HuH-7.5 (cell line): ENCODE measurements around the gene RRAGA.
"Not testable (repeated sequence)": the region's sequence is repeated elsewhere in the genome, so short reads cannot be mapped to it uniquely, and the experiment has no call there.

Source experiments
- DNase-seq: peaks from one replicate; pipeline ENCODE4 v3.0.0; 2011; ENCODE audit warnings: low spot score

Gene RRAGA

GRCh38 chr9:19048966-19049916 is at the start of gene RRAGA:
RRAGA (plus strand) TSS chr9:19049427; CDS start chr9:19049660, 233 bp downstream.
- peak; percentile 75 for DNase-seq

DNA sequence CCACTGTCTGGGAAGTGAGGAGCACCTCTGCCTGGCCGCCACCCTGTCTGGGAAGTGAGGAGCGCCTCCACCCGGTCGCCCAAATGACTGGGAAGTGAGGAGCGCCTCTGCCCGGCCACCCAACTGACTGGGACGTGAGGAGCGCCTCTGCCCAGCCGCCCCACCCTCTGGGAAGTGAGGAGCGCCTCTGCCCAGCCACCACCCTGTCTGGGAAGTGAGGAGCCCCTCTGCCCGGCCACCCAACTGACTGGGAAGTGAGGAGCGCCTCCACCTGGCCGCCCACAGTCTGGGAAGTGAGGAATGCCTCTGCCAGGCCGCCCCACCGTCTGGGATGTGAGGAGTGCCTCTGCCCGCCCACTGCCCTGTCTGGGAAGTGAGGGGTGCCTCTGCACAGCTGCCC is 49.1 kb upstream of the RRAGA start:
- no peak for DNase-seq

DNA sequence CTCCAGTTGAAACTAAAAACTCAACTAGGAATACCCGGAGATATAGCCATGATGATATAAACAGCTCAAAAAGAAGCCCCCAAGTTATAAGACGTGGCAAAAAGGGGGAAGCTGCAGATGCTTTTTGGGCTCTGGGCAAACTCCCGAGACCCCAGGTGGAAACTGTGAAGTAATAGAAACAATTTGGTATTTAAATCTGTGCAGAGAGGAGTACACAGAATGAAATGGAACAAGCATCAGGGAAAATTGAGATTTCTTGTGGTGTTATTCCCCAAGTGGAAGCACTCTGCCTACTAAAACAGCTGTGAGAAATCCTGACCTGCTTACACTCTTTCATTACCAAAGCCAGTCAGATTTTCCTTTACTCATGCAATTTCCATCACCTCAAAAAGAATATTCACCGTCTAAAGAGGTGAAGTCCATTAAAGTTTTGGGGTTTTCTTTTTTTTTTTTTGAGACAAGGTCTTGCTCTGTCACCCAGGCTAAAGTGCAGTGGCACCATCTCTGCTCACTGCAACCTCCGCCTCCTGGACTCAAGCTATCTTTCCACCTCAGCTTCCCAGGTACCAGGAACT is 39.7 kb upstream of the RRAGA start:
- no peak for DNase-seq

DNA sequence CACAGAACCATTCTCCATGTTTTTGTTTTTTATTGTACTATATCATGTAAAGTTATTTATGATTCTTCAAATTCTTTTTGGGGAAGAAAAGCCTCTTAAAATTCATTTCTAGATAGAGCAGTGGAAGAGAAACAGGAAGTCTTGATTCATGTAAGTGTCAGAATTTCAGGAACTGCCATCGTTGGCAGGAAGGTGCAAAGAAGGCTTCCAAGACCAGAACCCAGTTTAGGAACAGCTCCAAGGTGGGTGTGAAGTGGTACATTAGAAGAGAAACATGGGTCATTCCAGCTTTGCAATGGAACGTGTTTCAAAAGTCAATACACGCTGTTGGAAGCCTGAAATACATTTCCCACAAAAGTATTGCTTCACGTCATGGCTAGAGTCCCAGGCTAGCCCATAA is 31.0 kb upstream of the RRAGA start:
- no peak for DNase-seq

DNA sequence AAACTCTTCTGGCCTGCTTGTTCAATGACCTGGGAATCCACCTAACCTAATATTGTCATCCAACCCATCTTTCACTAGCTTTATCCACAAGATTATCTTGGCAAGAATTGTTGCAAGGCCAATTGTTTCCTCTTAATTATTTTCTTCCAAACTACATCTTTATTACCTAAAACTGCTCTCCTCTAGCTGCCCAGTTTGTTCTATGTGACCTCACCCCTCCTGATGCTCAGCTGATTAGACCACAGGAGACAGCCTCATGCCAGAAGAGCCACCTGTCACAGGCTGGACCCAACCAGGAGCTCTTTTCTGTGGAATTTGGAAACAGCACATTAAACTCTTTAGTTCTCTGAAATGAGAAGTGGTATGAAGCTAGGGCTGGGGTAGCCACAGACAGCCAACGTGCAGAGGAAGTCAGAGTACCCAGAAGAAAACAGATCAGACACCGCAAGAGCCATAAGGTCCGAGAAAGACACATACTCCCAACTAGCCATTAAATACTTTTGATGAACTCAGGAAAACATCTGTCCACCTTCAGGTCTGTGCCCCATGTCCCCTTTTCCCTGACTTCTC is 28.3 kb upstream of the RRAGA start:
- DNase-seq, result no peak

DNA sequence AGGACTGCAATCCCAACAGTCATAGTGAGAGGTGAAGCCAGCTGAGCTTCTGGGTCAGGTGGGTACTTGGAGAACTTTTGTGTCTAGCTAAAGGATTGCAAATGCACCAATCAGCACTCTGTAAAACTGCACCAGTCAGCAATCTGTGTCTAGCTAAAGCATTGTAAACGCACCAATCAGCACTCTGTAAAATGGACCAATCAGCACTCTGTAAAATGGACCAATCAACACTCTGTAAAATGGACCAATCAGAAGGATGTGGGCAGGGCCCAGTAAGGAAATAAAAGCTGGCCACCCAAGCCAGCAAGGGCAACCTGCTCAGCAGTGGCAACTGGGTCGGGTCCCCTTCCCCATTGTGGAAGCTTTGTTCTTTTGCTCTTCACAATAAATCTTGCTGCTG is 27.6 kb upstream of the RRAGA start:
- not testable (repeated sequence) for DNase-seq

DNA sequence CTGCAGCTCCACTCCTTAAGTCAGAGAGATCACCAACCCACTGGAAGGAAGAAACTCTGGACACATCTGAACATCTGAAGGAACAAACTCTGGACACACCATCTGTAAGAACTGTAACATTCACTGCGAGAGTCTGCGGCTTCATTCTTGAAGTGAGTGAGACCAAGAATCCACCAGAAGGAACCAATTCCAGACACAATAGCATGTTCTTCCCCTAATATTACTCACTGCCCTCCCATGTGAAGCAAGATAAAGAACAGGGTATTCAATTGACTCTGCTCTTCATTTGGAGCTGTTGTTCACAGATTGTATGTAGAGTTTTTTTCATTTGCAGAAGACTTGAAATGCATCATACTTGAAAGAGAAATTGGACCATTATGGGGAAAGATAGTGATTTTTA is 27.0 kb upstream of the RRAGA start:
- no peak for DNase-seq

DNA sequence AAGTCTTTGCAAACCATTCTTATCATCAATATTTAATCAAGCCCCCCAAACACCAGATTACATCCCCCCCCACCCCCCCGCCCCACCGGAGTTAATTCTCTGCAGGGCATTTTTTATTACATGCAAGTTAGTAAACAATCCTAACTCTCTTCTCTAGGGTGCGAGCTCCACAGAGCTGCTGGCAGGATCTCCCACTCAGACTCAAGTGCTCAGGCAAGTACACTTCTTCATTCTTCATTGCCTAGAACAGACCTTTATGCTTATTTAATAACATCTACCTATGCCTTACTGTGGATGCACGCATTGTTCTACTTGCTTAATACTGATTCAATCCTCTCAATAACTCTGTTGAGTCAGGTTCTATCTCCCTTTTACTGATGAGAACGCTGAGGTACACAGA is 26.1 kb upstream of the RRAGA start:
- DNase-seq, result no peak

DNA sequence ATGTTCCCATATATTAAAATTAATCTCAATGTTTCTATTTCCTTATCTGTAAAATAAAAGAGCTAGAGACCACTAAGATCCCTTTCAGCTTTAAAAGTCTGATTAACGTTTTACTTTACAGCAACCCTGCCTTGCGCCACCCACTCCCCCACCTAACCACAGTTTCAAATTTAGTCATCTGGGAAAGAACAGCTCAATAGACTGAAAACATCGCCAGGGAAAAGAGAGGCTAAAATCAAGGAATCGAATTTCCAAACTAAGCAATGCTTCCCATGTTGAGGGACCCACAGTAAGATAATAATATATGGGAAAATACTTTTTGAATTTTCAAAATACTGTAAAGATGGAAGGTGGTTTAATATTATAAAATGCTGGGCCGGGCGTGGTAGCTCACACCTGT is 22.9 kb upstream of the RRAGA start:
- DNase-seq, result no peak

DNA sequence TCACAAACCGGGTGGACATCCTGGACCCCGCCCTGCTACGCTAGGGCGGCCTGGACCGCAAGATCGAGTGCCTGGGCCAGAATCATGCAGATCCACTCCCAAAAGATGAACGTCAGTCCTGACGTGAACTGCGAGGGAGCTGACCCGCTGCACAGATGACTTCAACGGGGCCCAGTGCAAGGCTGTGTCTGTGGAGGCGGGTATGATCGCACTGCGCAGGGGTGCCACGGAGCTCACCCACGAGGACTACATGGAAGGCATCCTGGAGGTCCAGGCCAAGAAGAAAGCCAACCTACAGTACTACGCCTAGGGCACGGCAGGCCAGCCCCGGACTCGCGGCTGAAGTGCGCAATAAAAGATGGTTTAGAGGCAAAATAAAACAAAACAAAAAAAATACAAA is 21.4 kb upstream of the RRAGA start:
- no peak for DNase-seq

DNA sequence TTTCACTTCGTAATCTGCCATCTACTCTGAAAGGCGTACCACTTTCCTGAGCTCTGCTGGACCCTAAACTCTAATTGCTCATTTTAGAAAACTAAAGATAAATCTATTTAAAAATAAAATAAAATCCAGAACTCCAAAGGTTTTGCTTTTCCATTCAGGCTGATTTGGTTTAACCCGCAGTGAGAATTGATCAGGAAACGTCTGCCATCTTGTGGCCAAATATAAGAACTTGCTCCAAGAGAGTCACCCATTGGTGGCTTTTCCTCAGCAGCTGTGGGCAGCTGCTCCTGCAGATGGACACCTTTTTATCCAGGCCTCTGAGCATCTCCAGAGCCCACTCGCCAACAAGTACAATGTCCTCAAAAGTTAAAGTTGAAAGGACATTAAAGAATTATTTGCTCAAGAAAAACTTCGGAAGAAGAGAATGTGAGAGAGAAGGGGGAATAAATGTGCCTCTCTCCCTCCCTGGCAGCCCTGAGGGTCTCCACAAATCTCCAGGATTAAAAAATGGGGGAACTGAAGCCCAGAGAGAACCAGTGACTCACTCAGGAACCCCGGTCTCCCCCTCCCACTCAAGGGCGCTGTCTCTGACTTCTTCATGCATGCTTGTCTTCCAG is 20.3 kb upstream of the RRAGA start:
- peak; percentile 71 for DNase-seq

DNA sequence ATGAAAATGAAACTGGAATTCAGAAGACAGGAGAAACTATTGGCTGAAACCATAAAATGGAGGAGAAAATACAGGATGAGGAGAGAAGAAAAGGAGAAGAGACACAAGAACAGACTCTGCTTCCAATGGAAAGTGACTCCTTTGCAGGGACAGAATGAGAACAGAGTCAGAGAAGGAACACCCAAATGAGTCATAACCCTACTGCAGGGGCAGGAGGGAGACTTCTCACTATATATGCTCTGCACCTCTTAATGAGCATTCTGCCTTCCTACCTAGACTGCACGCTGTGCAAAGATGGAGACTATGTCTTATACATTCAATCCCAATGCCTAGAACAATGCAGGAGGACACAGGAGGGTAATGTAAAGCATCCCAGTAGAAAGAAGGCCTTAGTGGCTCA is 18.3 kb upstream of the RRAGA start:
- no peak for DNase-seq

GRCh38 chr9:19032406-19032805 is 16.8 kb upstream of the RRAGA start:
- DNase-seq, result no peak

- no peak for DNase-seq
Observed at GRCh38 chr9:19033015-19033414, 16.2 kb upstream of the RRAGA start, which contains the start of gene SAXO1. SAXO1 (minus strand) TSS chr9:19033209; CDS start chr9:19032908, 301 bp downstream.

DNA sequence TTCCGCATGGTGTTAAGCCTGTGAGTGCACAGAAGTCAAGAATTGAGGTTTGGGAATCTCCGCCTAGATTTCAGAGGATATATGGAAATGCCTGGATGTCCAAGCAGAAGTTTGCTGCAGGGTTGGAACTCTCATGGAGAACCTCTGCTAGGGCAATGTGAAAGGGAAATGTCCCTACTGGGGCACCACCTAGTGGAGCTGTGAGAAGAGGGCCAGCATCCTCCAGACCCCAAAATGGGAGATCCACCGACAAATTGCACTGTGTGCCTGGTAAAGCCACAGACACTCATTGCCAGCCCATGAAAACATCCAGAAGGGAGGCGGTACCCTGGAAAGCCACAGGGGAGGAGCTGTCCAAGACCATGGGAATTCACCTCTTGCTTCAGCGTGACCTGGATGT is 12.6 kb upstream of the RRAGA start:
- DNase-seq, result no peak

- DNase-seq, result no peak
Observed at GRCh38 chr9:19049917-19050636, 850 bp downstream of the RRAGA start.

GRCh38 chr9:19050637-19051591 is 1.7 kb downstream of the RRAGA start:
- no peak for DNase-seq

DNA sequence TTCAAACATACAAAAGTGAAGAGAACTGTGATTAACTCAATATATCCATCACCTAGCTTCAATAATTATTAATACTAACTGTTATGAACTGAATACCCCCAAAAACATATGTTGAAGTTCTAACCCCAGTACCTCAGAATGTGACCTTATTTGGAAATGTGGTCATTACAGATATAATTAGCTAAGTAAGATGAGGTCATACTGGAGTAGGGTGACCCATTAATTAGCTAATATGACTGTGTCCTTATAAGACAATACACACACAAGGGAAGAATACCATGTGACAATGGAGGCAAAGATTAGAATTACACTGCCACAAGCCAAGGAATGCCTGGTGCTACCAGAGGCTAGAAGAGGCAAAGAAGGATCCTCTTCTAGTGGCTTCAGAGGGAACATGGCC is 7.8 kb downstream of the RRAGA start:
- DNase-seq, result no peak

GRCh38 chr9:19074229-19074628 is 25.0 kb downstream of the RRAGA start:
- DNase-seq, result no peak

- DNase-seq, result no peak
Observed at GRCh38 chr9:19074836-19075235, 25.6 kb downstream of the RRAGA start.

DNA sequence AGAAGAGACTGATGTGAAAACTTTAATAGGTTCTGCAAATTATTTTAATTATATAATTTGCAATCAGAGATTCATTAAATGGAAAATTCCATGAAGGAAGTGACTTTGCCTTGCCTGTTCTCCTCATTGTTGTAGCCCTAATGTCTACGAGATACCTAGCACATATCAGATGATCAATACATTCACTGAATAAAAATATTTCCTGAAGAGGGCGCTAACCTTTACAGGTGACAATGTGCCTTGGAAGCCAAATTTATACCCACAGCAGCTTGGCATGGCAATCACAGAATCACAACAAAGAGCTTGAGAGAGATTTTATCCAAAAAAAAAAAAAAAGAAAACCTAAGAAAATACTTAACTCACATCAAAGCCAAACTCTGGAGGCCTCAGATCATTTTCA is 36.1 kb downstream of the RRAGA start:
- DNase-seq, result no peak
